ENCODE measurements around the gene SRR. TPM values are rescaled to one million over a fixed set of nuclear protein-coding genes. Genes with fewer than 3 reads are reported as not detected.
A peak's percentile ranks its signal among the peaks of the same experiment; 100 is the strongest.

SRR gene
- total and polyA plus RNA-seq, 8 donors: 9.2 to 27.0 (median 22.8) TPM

DNA sequence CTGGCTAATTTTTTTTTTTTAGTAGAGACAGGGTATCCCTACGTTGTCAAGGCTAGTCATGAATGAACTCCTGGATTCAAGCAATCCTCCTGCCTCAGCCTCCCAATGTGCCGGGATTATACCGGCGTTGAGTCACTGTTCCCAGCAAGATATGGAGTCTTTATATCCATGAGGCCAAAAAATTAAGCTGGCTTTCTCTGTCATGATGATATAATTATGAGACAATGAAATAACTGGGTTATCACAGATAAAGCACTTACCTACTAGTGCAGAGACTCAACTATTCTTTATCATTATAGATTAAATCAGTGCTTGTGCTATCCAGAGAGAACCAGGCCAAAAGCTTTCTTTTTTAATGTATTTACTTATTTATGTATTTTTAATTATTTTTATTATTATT, 36.4 kb upstream of the SRR start:
- intact Hi-C loops (cut with DNase I): no loop called here
- H3K9me3 ChIP-seq: no peaks in the 10 kb centered on the region
- TF ChIP-seq, protein P1, sequence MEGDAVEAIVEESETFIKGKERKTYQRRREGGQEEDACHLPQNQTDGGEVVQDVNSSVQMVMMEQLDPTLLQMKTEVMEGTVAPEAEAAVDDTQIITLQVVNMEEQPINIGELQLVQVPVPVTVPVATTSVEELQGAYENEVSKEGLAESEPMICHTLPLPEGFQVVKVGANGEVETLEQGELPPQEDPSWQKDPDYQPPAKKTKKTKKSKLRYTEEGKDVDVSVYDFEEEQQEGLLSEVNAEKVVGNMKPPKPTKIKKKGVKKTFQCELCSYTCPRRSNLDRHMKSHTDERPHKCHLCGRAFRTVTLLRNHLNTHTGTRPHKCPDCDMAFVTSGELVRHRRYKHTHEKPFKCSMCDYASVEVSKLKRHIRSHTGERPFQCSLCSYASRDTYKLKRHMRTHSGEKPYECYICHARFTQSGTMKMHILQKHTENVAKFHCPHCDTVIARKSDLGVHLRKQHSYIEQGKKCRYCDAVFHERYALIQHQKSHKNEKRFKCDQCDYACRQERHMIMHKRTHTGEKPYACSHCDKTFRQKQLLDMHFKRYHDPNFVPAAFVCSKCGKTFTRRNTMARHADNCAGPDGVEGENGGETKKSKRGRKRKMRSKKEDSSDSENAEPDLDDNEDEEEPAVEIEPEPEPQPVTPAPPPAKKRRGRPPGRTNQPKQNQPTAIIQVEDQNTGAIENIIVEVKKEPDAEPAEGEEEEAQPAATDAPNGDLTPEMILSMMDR (IDR thresholded peaks at IDR 0.05): no peak
- no peak for ATAC-seq
- no peak overlapping the region for H3K4me3 ChIP-seq
- H3K36me3 ChIP-seq: peaks cover 0 to 29% of the 10 kb centered on the region in 2 donors
- no peak for DNase-seq
- peaks cover 0 to 34% of the 10 kb centered on the region in 2 donors for H3K4me1 ChIP-seq
- peak overlapping the region in 1 of 2 donors; percentile 67 for H3K27ac ChIP-seq
- H3K27me3 ChIP-seq: no peaks in the 10 kb centered on the region

DNA sequence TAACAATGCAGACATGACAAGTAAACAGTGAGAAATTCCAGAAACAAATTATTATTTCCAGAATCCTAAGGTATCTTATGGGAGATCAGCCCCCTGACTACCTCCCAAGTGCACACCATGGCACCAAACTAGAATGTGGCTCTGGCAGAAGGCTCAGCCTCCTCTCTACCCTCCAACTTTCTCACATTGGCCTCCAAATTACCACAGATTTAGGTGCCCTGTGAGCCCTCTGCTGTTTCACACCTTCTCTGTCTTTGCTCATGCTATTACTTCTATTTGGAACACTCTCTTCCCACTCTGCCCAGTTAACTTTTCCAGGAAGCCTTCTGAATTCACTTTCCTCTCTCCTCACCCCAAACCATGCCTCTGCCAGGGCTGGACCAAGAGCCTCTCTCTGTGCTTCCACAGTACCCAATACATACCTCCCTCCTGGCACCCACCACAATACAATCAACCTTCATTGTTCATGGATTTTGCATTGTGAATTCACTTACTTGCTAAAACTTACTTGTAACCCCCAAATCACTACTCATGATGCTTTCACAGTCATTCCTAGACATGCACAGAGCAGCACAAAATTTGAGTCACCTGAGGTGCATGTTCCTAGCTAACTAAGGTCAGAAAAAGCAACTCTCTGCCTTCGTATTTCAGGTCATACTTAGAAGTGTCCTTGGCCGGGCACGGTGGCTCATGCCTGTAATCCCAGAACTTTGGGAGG, 31.6 kb upstream of the SRR start:
- H3K27ac ChIP-seq: no peak overlapping the region
- no peak for DNase-seq

DNA sequence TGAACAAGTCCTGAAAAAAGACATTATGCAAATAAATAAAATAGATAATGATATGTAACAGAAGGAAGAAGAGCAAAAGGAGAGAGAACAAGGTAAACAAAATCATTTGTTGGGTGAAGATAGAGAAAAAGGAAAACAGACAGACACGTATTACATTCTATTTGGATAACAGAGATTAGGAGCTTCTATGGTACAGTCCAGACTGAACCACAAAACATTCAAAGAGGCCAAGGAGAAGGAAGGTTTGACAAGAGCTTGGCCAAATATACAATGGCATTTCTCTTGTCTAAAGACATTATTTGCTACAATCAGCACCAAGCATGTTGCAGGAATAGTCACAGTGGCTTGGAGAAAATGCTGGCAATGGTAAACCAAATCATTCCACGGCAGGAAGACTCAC, 29.3 kb upstream of the SRR start:
- H3K27ac ChIP-seq: no peak overlapping the region
- no peaks in the 10 kb centered on the region for H3K4me1 ChIP-seq
- intact Hi-C loops (cut with DNase I): no loop called here
- no peaks in the 10 kb centered on the region for H3K9me3 ChIP-seq
- no peaks in the 10 kb centered on the region for H3K27me3 ChIP-seq
- TF ChIP-seq, protein P1 (IDR thresholded peaks at IDR 0.05): no peak
- ATAC-seq: no peak
- H3K36me3 ChIP-seq: peaks cover 0 to 80% of the 10 kb centered on the region in 2 donors
- H3K4me3 ChIP-seq: no peak overlapping the region
- no peak for DNase-seq

More for the DNA sequence above, 31.6 kb upstream of the SRR start:
- peaks cover 0 to 4% of the 10 kb centered on the region in 2 donors for H3K4me1 ChIP-seq
- H3K4me3 ChIP-seq: no peak overlapping the region
- TF ChIP-seq, protein P1 (IDR thresholded peaks at IDR 0.05): no peak
- no peaks in the 10 kb centered on the region for H3K9me3 ChIP-seq
- no peak for ATAC-seq
- intact Hi-C loops (cut with DNase I): no loop called here
- peaks cover 0 to 70% of the 10 kb centered on the region in 2 donors for H3K36me3 ChIP-seq
- H3K27me3 ChIP-seq: no peaks in the 10 kb centered on the region

DNA sequence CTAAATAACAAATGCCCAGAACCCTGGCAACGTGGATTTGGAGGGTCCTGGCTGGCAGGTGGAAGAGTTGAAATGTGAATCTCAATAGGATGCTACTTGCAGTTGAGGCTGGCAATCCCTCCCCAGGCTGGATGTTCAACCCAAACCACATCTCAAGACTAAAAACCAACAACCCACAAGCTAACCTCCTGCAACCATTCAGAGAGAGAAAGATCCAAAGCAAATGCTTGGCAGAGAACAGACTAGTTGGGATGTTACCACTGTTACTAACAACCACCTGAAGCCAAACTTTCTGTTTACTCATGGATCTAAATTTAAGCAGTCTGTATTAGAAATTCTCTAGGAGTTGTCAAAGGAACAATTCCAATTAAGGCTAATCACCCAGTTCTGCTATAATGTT, 28.0 kb upstream of the SRR start:
- Histone ChIP-seq H3K9me3 (no peaks in the 10 kb centered on the region), H3K4me3 (no peak overlapping the region), H3K27me3 (no peaks in the 10 kb centered on the region), H3K27ac (no peak overlapping the region), H3K36me3 (peaks cover 0 to 81% of the 10 kb centered on the region in 2 donors), H3K4me1 (no peaks in the 10 kb centered on the region)
- TF ChIP-seq, protein P1 (IDR thresholded peaks at IDR 0.05): no peak
- ATAC-seq (no peak), DNase-seq (no peak)
- intact Hi-C loops (cut with DNase I): no loop called here

DNA sequence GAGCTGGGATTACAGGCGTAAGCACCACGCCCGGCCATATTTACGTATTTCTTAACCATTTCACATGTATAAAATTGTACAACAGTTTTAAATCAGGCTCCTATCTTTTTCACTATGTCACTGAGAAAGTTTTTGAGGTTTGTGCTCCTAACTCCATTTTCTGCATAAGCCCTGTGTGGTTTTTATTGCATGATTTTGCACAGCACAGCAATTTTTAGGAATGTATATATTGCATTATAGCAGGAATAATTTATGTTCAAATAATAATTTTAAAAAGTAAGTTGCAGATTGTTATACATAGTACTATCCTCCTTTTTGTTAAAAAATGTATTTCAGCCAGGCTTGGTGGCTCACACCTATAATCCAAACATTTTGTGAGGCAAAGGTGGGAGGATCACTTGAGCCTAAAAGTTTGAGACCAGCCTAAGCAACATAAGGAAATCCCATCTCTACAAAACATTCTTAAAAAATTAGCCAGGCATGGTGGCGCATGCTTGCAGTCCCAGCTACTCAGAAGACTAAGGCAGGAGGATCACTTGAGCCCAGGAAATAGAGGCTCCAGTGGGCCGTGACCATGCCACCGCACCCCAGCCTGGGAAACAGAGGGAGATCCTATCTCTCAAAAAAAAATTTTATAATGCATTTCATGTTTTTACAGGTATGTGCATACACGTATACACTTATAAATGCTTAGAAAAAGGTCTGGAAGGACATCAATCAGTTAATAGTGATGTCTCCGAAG, 26.1 kb upstream of the SRR start:
- H3K27me3 ChIP-seq: no peaks in the 10 kb centered on the region
- TF ChIP-seq, protein P1 (IDR thresholded peaks at IDR 0.05): no peak
- H3K27ac ChIP-seq: no peak overlapping the region

More for the DNA sequence above, 26.1 kb upstream of the SRR start:
- peaks cover 0 to 10% of the 10 kb centered on the region in 2 donors for H3K4me1 ChIP-seq
- no peaks in the 10 kb centered on the region for H3K9me3 ChIP-seq
- ATAC-seq: no peak
- intact Hi-C loops (cut with DNase I): no loop called here
- no peak overlapping the region for H3K4me3 ChIP-seq
- DNase-seq: no peak
- peaks cover 0 to 92% of the 10 kb centered on the region in 2 donors for H3K36me3 ChIP-seq

Measured in left lung (tissue), 10 donors.